Adrenal gland (tissue), 5 donors: ENCODE results near the gene LPCAT1.

Experiments
- POLR2A ChIP-seq, 2 donors: fragments of 450-650 bp; IDR thresholded peaks; one replicate each; pipeline ENCODE4 v1.6.1; 2017; ENCODE audit warnings: antibody characterized with exemption in 2 of 2, mild to moderate bottlenecking in 2 of 2, moderate library complexity in 1 of 2
- TF ChIP-seq, protein P1 (sequence below), 6 experiments: fragments of 450-650 bp in 4 of 6; fragments of 200-600 bp in 2 of 6; sonication (generic) in 1 of 6; IDR thresholded peaks; 1 replicate in 5 of 6; 2 replicates in 1 of 6; pipeline versions ENCODE4 v1.5.1 to v1.8.0; 2016 to 2021; ENCODE audit warnings: antibody characterized with exemption in 6 of 6, mild to moderate bottlenecking in 2 of 6, moderate library complexity in 1 of 6
- donor health status: DM: no; HTN: no; CAD: no.

DNA sequence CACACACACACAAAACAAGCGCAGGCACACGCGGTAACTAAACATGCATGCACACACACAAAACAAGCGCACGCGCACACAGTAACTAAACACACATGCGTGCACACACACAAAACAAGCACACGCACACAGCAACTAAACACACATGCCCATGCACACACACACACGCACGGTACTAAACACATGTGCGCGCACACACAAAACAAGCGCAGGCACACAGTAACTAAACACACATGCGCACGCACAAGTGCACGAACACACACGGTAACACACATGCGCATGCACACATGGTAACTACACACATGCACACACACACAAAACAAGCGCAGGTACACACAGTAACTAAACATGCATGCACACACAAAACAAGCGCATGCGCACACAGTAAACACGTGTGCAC is 58.6 kb downstream of the LPCAT1 start:
- no peak for TF ChIP-seq POLR2A (IDR thresholded peaks at IDR 0.05)
- TF ChIP-seq, protein P1, sequence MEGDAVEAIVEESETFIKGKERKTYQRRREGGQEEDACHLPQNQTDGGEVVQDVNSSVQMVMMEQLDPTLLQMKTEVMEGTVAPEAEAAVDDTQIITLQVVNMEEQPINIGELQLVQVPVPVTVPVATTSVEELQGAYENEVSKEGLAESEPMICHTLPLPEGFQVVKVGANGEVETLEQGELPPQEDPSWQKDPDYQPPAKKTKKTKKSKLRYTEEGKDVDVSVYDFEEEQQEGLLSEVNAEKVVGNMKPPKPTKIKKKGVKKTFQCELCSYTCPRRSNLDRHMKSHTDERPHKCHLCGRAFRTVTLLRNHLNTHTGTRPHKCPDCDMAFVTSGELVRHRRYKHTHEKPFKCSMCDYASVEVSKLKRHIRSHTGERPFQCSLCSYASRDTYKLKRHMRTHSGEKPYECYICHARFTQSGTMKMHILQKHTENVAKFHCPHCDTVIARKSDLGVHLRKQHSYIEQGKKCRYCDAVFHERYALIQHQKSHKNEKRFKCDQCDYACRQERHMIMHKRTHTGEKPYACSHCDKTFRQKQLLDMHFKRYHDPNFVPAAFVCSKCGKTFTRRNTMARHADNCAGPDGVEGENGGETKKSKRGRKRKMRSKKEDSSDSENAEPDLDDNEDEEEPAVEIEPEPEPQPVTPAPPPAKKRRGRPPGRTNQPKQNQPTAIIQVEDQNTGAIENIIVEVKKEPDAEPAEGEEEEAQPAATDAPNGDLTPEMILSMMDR (IDR thresholded peaks at IDR 0.05): no peak
